NCI-H2227 (cell line): ENCODE results near the gene MAP7D3.
"Not testable (repeated sequence)": the region's sequence is repeated elsewhere in the genome, so short reads cannot be mapped to it uniquely, and the experiment has no call there.

Experiments used
- DNase-seq: peaks from one replicate; lab custom pipeline; 2025; ENCODE audit not compliant: unreplicated experiment; lab: John Stamatoyannopoulos, UW

The MAP7D3 gene

DNA sequence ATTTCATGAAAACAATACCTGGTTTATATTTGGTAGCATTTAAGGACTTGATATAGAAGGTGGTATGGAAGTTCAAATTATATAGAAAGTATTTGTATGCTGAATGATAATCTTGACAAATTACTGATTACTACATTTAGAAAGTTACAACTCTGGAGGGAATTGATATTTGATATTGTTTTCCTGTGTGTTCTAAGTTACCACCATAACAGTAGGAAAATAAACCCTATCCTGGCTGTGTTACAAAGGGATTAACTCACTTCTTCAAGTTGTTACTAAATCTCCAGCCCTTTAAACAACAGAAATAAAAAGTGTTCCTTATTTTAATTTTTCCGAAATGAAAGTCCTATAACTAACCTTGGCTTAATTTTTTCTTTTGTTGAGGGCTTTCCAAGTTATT is 67.3 kb downstream of the MAP7D3 start:
- no peak for DNase-seq

DNA sequence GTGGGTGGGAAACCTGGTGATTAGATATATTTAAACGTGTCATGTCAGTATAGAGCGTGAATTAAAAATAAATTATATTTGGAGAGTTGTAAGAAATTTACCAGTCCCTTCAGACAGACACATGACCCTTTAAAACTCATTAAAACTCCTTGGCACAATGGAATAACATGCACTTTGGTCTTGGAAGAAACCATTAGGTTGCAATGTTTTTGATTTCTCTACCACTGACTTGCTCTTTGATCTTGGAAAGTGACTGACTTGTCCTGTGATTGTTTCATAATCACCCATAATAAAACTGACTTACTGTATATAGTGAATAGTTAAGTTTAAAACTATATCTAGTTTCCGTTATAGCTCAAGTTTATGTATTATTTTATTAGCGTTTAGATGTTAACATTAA is 68.0 kb downstream of the MAP7D3 start:
- DNase-seq, result no peak

DNA sequence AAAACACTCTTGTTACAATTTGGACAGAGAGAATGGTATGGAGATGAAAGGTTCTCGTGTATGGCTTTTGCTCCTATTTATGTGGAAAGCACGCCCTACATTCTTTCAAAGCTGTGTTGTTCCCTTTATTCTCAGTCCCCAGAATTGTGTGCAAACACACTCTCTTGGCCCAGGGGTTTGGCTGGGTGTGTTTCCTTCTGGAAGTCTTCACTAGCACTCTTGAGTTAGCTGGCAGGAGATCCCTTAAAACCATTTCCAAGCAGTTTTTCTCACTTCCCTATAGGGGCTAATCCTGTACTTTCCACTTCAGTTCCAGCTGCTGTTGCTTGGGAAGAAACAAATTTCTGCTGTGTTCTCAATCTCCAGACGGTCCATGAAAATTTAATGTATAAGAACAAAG is 68.8 kb downstream of the MAP7D3 start:
- DNase-seq, result no peak

DNA sequence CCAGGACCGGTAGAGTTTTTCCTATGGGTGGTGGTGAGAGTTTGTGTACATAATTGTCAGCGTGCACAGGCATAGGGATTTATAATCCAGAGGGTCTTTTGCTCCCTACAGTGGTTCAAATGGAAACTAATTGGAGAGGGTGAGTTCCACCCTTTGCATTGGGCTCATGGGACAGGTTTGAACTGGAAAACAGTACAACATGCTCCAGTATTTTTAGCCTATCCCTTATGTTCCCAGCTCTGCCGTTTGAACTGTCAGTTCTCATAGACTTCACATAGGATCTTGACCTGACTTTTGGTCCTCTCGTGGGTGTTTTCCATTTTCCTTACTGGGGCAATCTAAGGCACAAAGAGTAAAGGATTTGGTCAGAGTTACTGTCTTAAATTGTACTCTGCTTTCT is 72.1 kb downstream of the MAP7D3 start:
- no peak for DNase-seq

DNA sequence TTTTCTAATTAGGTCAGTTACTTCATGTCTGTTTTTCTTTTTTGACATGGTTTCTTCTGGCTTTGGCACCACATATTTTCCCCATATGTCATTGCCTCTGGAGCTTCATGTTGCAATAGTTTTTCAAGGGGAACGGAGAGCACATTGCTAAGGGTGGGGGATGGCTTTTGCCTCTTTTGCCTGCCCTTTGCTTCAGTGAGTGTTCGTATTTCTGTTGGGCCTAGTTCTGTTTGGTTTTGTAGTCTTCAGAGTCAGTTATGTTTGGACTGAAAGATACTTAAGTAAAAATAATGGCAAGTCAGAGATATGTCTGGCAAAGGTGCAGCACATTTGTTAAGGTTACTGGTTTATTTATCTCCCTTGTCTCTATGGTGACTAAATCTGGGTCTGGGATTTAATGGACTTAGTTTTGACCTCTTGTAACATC is 74.8 kb downstream of the MAP7D3 start:
- no peak for DNase-seq

DNA sequence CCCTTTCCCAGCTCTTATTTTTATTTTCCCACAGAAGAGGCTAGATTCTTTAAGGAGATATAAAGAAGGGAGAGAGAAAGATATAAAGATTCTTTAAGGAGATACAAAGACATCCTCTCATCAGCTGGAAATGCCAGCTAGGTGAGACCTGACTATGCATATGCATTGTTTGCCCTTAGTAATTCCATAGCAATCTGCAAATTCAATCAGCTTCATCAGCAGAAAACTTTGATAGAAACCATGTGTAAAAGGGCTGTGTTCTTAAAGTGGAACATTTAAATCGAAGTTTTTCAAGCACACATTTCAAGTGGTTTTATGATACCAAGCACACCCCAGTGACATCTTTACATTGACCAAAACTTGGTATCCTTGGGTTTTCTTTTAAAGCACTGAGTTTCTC is 79.8 kb downstream of the MAP7D3 start:
- DNase-seq, result no peak

DNA sequence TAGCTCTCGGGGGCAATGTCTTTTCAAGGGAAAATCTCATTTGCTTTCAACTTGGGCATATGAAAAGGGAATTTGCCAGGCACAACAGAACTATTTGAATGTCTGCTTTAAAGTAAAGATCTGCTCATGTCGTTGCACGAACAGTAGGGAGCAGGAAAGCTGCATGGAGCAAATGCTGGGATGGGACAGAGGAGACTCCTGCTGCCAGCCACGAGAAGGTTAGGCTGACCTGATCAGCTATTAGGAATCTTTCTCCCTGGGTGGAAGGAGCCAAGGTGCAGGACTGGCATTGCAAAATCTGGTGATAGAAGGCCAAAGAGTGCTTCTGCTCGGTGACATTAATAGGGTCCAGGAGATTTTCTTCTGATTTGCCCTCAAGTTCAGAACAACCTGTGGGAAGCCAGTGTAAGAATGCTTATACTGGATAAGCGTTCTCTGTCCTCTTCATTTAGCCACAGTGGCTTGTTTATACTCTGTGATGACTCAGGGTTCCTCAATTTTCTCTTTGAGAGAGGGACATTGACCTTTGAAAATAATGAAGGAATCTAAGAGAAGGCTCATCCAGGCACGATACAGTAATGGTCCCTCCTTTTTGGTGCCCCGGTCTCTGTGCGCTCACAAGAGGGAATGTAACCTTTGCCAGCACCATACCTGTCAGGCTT is 80.9 kb downstream of the MAP7D3 start:
- no peak for DNase-seq

DNA sequence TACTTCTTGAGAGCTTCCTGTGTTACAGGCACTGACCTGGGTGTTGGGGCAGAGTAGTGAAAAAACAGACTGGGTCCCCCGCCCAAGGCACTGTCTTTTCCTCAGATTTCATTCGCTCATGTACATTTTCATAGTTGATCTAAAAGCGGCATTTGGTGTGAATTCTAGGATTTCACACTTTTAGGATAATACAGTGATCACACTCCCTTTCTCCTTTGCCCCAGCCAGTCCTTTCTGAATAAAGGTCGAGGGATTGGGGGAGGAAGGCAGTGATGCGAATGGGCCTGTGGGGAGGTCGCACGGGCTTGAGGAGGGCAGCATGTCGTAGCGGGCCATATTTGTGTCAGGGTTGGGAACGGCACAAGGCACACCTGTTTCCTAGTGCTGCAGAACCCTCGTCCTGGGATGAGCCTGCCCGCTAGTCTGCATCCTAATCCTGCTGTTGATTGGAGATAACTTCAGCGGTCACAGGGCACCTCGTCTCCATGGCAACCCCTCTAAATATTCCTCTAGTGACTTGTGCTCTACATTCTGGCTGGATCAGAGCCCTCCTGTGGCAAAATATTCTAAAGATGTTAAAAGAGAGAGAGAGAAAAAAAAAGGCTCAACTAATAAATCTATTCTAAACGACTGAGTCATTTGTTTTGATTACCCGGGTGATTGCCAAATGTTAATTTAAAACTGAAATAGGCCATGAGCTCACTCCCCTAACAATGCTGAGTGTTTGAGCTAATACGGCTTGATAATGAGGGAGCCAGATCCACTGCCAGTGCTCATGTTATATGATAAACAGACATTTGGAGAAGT is 82.1 kb downstream of the MAP7D3 start:
- DNase-seq, result peak; percentile 86

DNA sequence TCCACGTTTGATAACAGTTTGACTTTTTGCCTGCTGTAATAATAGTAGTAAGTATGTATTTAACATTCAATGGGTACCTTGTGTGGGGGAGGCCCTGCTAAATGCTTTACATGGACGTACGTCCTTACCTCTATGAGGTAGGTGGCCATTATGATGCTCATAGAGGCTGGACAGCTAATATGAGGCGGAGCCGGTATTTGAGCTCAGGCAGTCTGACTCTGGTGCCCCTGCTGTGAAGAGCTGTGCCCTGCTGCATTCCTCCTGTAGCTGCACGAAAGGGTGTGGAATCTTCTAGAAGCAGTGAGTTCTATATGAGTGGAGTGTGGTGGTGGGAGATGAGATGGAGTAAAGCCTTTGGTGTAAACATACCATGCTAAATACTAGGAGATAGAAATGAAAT is 83.2 kb downstream of the MAP7D3 start:
- DNase-seq, result not testable (repeated sequence)

DNA sequence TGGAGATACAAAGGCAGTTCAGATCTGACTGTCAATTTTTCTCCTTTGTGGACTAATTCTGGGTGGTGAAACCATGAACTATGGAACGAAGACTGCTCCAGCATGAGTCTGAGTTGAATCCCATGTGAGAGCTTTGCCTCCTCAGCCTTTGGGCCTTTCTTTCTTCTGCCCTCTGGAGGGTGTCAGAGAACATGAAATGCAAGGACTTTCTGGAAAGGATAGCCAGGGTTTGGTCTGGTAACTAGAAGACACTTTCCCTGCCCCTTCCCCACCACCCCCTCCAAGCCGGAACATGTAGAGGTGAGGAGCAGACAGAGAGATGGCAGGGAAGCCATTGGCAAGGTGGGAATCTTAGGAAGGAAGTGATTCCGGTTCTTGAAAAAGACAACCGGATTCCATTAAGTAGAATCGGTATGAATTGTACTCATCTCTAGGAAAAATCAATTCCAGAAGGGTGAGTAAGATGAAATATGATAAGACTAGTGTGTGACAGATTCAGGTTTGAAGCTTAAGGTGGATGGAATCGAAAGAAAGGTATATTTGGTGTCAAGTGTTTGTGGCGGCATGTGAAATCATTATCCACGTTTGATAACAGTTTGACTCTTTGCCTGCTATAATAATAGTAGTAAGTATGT is 84.9 kb downstream of the MAP7D3 start:
- peak; percentile 45 for DNase-seq

DNA sequence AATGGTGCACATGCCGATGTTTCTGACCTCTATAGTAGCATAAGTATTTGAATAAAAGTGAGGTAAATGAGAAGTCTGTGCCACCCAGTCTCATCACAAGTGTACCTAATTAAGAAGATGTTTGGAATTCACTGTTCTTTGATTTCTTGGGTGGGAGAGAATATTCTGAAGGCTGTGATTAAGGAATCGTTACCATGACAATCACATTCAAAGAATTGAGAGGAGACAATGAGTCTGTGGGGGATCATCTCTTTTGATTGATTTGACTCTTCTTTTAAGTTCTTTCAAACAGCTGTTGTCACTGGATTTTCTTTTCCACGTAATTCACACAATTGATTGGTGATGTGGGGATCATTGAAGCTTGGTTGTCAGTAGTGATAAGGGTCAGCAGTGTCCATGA is 85.8 kb downstream of the MAP7D3 start:
- peak; percentile 15 for DNase-seq

DNA sequence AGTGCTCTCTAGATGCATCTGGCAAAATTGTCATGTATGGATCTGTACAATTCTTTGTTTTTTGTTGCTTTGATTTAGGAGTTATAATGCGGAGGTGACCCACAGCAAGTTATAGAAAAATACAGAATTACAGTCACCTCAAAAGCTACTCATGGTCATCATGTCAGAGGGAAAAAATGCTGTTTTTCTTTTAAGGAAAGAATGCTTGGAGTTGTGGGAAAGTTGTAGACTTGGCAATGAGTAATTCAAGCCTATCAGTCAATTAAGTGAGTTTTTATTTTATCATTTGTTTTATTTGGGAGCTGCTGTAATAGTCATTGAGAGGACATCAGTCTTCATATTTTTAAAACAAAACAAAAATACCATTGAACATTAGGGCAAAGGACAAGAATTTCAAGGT is 87.5 kb downstream of the MAP7D3 start:
- DNase-seq, result no peak
